ENCODE results near the gene NUPR1. TPM values are rescaled to one million over a fixed set of nuclear protein-coding genes. Genes with fewer than 3 reads are reported as not detected.

NUPR1 gene
- total and polyA plus RNA-seq, 2 of the 13 experiments (the other 11 are each of a cell fraction or from before 2014, with no cell fraction given), result 18.0 to 25.6 TPM

- TF ChIP-seq CSRNP2 (CRISPR knock-in tag; conservative IDR thresholded peaks at IDR 0.05; ENCODE audit: low read depth) (no peak), ZBTB37 (CRISPR knock-in tag; IDR thresholded peaks at IDR 0.05) (no peak), CCDC6 (CRISPR knock-in tag; IDR thresholded peaks at IDR 0.05) (peak; percentile 95), ZNF460 (CRISPR knock-in tag; IDR thresholded peaks at IDR 0.05; ENCODE audit: borderline replicate concordance) (no peak), KLF11 (CRISPR knock-in tag; IDR thresholded peaks at IDR 0.05) (peak; percentile 96), ZNF709 (CRISPR knock-in tag; IDR thresholded peaks at IDR 0.05) (peak; percentile 97), SIX4 (CRISPR knock-in tag; IDR thresholded peaks at IDR 0.05) (peak; percentile 66; the same call in 1 of the 2 replicates), EZH2 (conservative IDR thresholded peaks at IDR 0.05; ENCODE audit: low read depth, low read length) (no peak), SP5 (CRISPR knock-in tag; IDR thresholded peaks at IDR 0.05; ENCODE audit: borderline replicate concordance, low read depth) (peak; percentile 37), RXRB (CRISPR knock-in tag; IDR thresholded peaks at IDR 0.05; ENCODE audit: borderline replicate concordance) (peak; percentile 76), ZNF547 (CRISPR knock-in tag; IDR thresholded peaks at IDR 0.05) (peak; percentile 94), FOXC1 (CRISPR knock-in tag; IDR thresholded peaks at IDR 0.05; ENCODE audit: borderline replicate concordance) (peak; percentile 88), ZNF605 (CRISPR knock-in tag; IDR thresholded peaks at IDR 0.05) (peak; percentile 92), ZSCAN22 (CRISPR knock-in tag; IDR thresholded peaks at IDR 0.05) (0 out of 2 replicates have a peak, but pooled peaks have one; percentile 25), ZNF224 (CRISPR knock-in tag; IDR thresholded peaks at IDR 0.05) (no peak), FUBP1 (CRISPR knock-in tag; IDR thresholded peaks at IDR 0.05; ENCODE audit: borderline replicate concordance) (peak; percentile 98), FOXA1 (IDR thresholded peaks at IDR 0.05) (no peak), FOXA1 (CRISPR knock-in tag; IDR thresholded peaks at IDR 0.05) (peak; percentile 44), ERF (CRISPR knock-in tag; IDR thresholded peaks at IDR 0.05) (peak; percentile 95), HCFC1 (IDR thresholded peaks at IDR 0.05; ENCODE audit: low read depth, low read length) (peak; percentile 86), NFIB (CRISPR knock-in tag; IDR thresholded peaks at IDR 0.05; ENCODE audit: borderline replicate concordance) (no peak), ZNF780A (CRISPR knock-in tag; IDR thresholded peaks at IDR 0.05) (no peak), THRA (CRISPR knock-in tag; IDR thresholded peaks at IDR 0.05; ENCODE audit: borderline replicate concordance) (peak; percentile 82)
These were observed 15.2 kb upstream of the NUPR1 start, which contains the start of gene SGF29 (continued) for GRCh38 chr16:28553776-28554633.
